Endothelial cell of umbilical vein (primary cell): Measurements from ENCODE around the gene FBN2. TPM values are rescaled to one million over a fixed set of nuclear protein-coding genes. Genes with fewer than 3 reads are reported as not detected.

ENCODE experiments used
- BruUV-seq: library from RNA; stranded (reverse); fragments of 400-500 nt; replicated peaks from 2 replicates; lab custom pipeline; 2021; lab: Mats Ljungman, UMichigan
- CTCF ChIA-PET: fragments of 300-600, 350-600 bp; sonication (Branson Sonifier 250); formaldehyde crosslinking; loops from one replicate; lab custom pipeline; 2021; ENCODE audit warnings: antibody characterized with exemption, inconsistent platforms; lab: Charles Lee
- POLR2A ChIA-PET: fragments of 300-600, 350-600 bp; sonication (Branson Sonifier 250); formaldehyde crosslinking; loops from one replicate; lab custom pipeline; 2021; ENCODE audit warnings: antibody characterized with exemption, inconsistent platforms; lab: Charles Lee
- DNase-seq: peaks from one replicate; pipeline ENCODE4 v3.0.0-alpha.2; 2011; ENCODE audit warnings: low read depth, low spot score
- FAIRE-seq: peaks from 2 replicates; lab custom pipeline; 2011; peaks lifted over from hg19 to GRCh38; lab: Jason Lieb, UNC
- H2AFZ ChIP-seq: 2 replicates; pipeline ENCODE4 v1.6.0; 2012; ENCODE audit warnings: low read depth, low read length, control low read depth, inconsistent platforms
- H3K27ac ChIP-seq: 2 replicates; pipeline ENCODE4 v1.5.1; 2011; ENCODE audit warnings: low read depth, mild to moderate bottlenecking, control low read depth, low read length, moderate library complexity; ENCODE audit not compliant: insufficient read depth
- H3K27me3 ChIP-seq, 2 experiments: 2 replicates each; pipeline versions ENCODE4 v1.6.0 to v1.6.1; 2011; ENCODE audit warnings: low read length in 2 of 2, mixed read lengths in 1 of 2; ENCODE audit not compliant: control insufficient read depth in 2 of 2, insufficient read depth in 2 of 2
- H3K36me3 ChIP-seq, 2 experiments: 2 replicates in 1 of 2; 3 replicates in 1 of 2; pipeline ENCODE4 v1.5.1; 2011; ENCODE audit warnings: low read length in 2 of 2, mild to moderate bottlenecking in 1 of 2, moderate library complexity in 1 of 2; ENCODE audit not compliant: control insufficient read depth in 2 of 2, insufficient read depth in 2 of 2; ENCODE audit errors: extremely low read depth in 1 of 2
- H3K4me1 ChIP-seq: 3 replicates; pipeline ENCODE4 v1.5.1; 2011; ENCODE audit warnings: mild to moderate bottlenecking, low read length; ENCODE audit not compliant: control insufficient read depth, insufficient read depth; ENCODE audit errors: extremely low read depth
- H3K4me2 ChIP-seq: 2 replicates; pipeline ENCODE4 v1.6.1; 2011; ENCODE audit warnings: low read length, control low read depth, mixed read lengths; ENCODE audit not compliant: insufficient read depth
- H3K4me3 ChIP-seq, 3 experiments: fragments of 200-600 bp in 1 of 3; sonication (generic), shearing (Covaris generic) in 1 of 3; replicated peaks in 1 of 3; 2 replicates each; pipeline ENCODE4 v1.5.1; 2011 to 2016; ENCODE audit warnings: control low read depth in 3 of 3, low read length in 3 of 3, mild to moderate bottlenecking in 2 of 3, inconsistent platforms in 1 of 3, low read depth in 1 of 3, moderate library complexity in 1 of 3; ENCODE audit not compliant: insufficient read depth in 1 of 3
- H3K79me2 ChIP-seq: 2 replicates; pipeline ENCODE4 v1.6.0; 2012; ENCODE audit warnings: low read length, inconsistent platforms; ENCODE audit not compliant: control insufficient read depth, insufficient read depth
- H3K9ac ChIP-seq: replicated peaks from 2 replicates; pipeline ENCODE3; 2011; ENCODE audit warnings: low read length, control low read depth; ENCODE audit not compliant: insufficient read depth; ENCODE audit errors: extremely low read depth
- H3K9me1 ChIP-seq: replicated peaks from 3 replicates; pipeline ENCODE4 v1.6.0; 2011; ENCODE audit warnings: mild to moderate bottlenecking, low read length; ENCODE audit not compliant: control insufficient read depth, insufficient read depth; ENCODE audit errors: extremely low read depth
- H3K9me3 ChIP-seq: replicated peaks from 2 replicates; pipeline ENCODE4 v1.5.1; 2012; ENCODE audit warnings: low read length, inconsistent platforms; ENCODE audit not compliant: control insufficient read depth, insufficient read depth
- H4K20me1 ChIP-seq: replicated peaks from 2 replicates; pipeline ENCODE3; 2011; ENCODE audit warnings: mild to moderate bottlenecking, low read length; ENCODE audit not compliant: control insufficient read depth, insufficient read depth; ENCODE audit errors: extremely low read depth
- CTCF ChIP-seq, 2 donors: IDR thresholded peaks; 1 replicate in 1 of 2; 2 replicates in 1 of 2; pipeline ENCODE4 v1.5.1; 2011; ENCODE audit warnings: low read length in 2 of 2, mild to moderate bottlenecking in 2 of 2, moderate library complexity in 2 of 2, control low read depth in 1 of 2, inconsistent platforms in 1 of 2, low read depth in 1 of 2; ENCODE audit not compliant: insufficient read depth in 1 of 2; ENCODE audit errors: extremely low read depth in 1 of 2
- EZH2 ChIP-seq: IDR thresholded peaks from 2 replicates; pipeline ENCODE4 v1.6.1; 2012; ENCODE audit warnings: borderline replicate concordance, low read depth, mild to moderate bottlenecking, moderate library complexity, low read length, inconsistent platforms; ENCODE audit not compliant: severe bottlenecking
- FOS ChIP-seq: IDR thresholded peaks from 2 replicates; pipeline ENCODE4 v1.6.1; 2011; ENCODE audit warnings: mild to moderate bottlenecking, low read length, moderate library complexity, borderline replicate concordance; ENCODE audit not compliant: insufficient read depth
- GATA2 ChIP-seq: IDR thresholded peaks from 2 replicates; pipeline ENCODE4 v1.7.0; 2011; ENCODE audit warnings: low read depth, mild to moderate bottlenecking, moderate library complexity, mixed read lengths, low read length; ENCODE audit not compliant: insufficient read length, insufficient read depth
- JUN ChIP-seq: IDR thresholded peaks from 2 replicates; pipeline ENCODE4 v1.6.1; 2011; ENCODE audit warnings: borderline replicate concordance, low read depth; ENCODE audit not compliant: insufficient read length, insufficient read depth
- MAX ChIP-seq: IDR thresholded peaks from 2 replicates; pipeline ENCODE4 v1.6.1; 2011; ENCODE audit not compliant: insufficient read depth, insufficient read length
- MYC ChIP-seq: IDR thresholded peaks from one replicate; pipeline ENCODE4 v1.6.1; 2011; ENCODE audit warnings: mild to moderate bottlenecking, low read depth, low read length
- POLR2A ChIP-seq: IDR thresholded peaks from 2 replicates; pipeline ENCODE4 v1.6.1; 2012; ENCODE audit warnings: low read depth, mild to moderate bottlenecking, control low read depth, low read length
- POLR2AphosphoS5 ChIP-seq: IDR thresholded peaks from 2 replicates; pipeline ENCODE4 v1.6.1; 2012; ENCODE audit warnings: low read depth, mild to moderate bottlenecking, control low read depth, low read length, moderate library complexity; ENCODE audit not compliant: insufficient read depth
- dilution Hi-C: fragments of 300-500 bp; cut with MboI; formaldehyde crosslinking; loops from one replicate; pipeline ENCODE4 v1.15.0; 2019; ENCODE audit warnings: low sequenced_read_pairs; ENCODE audit not compliant: extremely low pct_ligation_motif_present
- intact Hi-C: fragments of 100-400 bp; cut with micrococcal nuclease; formaldehyde crosslinking; loops from one replicate; pipeline ENCODE4 v1.10.0; 2022
- polyA plus RNA-seq, 4 experiments: library from polyadenylated mRNA; depleted of rRNA in 3 of 4; stranded (reverse) in 3 of 4; unstranded in 1 of 4; fragments of >200 nt; gene quantifications; 2 replicates each; pipeline versions ENCODE4 v1.2.1 to v1.2.3, GENCODE V29; 2011 to 2012; ENCODE audit warnings: missing spikeins in 1 of 4
- total RNA-seq: library from RNA; stranded (reverse); gene quantifications from 2 replicates; pipeline ENCODE4 v1.2.3, GENCODE V29; 2021

FBN2 gene
- total and polyA plus RNA-seq, 2 donors (not counting 3 experiments of a cell fraction or from before 2014, with no cell fraction given), result 21.8 to 57.4 TPM

- no peak for FAIRE-seq
- BruUV-seq, result no TSS peak
- intact Hi-C loops, result no loop called here
Observed at GRCh38 chr5:128422612-128423011, 115.4 kb downstream of the FBN2 start.

GRCh38 chr5:128414469-128414868, 123.6 kb downstream of the FBN2 start:
- Histone ChIP-seq H3K9me1 (no peaks in the 10 kb centered on the region), H3K27me3 (peaks cover 0 to 1% of the 10 kb centered on the region in 2 experiments), H3K9ac (no peak overlapping the region), H2AFZ (no peak overlapping the region), H3K4me1 (peaks cover 21% of the 10 kb centered on the region), H3K79me2 (no peaks in the 10 kb centered on the region), H3K36me3 (no peaks in the 10 kb centered on the region), H3K4me2 (no peak overlapping the region), H3K4me3 (no peak overlapping the region), H3K9me3 (no peaks in the 10 kb centered on the region), H3K27ac (no peak overlapping the region), H4K20me1 (no peaks in the 10 kb centered on the region)
- FAIRE-seq (no peak), DNase-seq (no peak)
- CTCF ChIA-PET, result no interaction called here
- no TSS peak for BruUV-seq
- TF ChIP-seq GATA2, result no peak
- TF ChIP-seq FOS, result no peak
- TF ChIP-seq MYC, result no peak
- no peak for TF ChIP-seq JUN
- no peak for TF ChIP-seq CTCF (IDR thresholded peaks at IDR 0.05; ENCODE audit: extremely low read depth in 1 of 2, insufficient read depth in 1 of 2, low read depth in 1 of 2, low read length in 2 of 2)
- TF ChIP-seq EZH2, result no peak
- no peak for TF ChIP-seq POLR2AphosphoS5
- TF ChIP-seq POLR2A, result no peak
- no peak for TF ChIP-seq MAX
- intact Hi-C loops (loop anchor here (5.0 to 10.0 kb wide), 2 partner anchors 123 to 410 kb away; partner anchors contain the start of gene FBN2), dilution Hi-C loops (no loop called here)
- POLR2A ChIA-PET, result no interaction called here

More at GRCh38 chr5:128422612-128423011, 115.4 kb downstream of the FBN2 start:
- Histone ChIP-seq H3K9me1 (no peaks in the 10 kb centered on the region), H3K27me3 (no peaks in the 10 kb centered on the region), H4K20me1 (no peaks in the 10 kb centered on the region), H3K9me3 (no peaks in the 10 kb centered on the region), H3K36me3 (no peaks in the 10 kb centered on the region), H3K79me2 (no peaks in the 10 kb centered on the region), H3K9ac (no peak overlapping the region), H3K4me2 (no peak overlapping the region), H2AFZ (no peak overlapping the region), H3K27ac (no peak overlapping the region), H3K4me1 (no peaks in the 10 kb centered on the region), H3K4me3 (no peak overlapping the region)
- ChIA-PET CTCF (interaction anchor here (2.3 kb wide), 1 partner anchor 11 kb away, joined by 13 read pairs; no protein-coding TSS in a partner anchor), POLR2A (no interaction called here)
- TF ChIP-seq POLR2A, result no peak
- dilution Hi-C loops, result no loop called here
- DNase-seq, result no peak
